Melanocyte of skin (primary cell): Measurements from ENCODE around the gene KDM4E. TPM values are rescaled to one million over a fixed set of nuclear protein-coding genes. Genes with fewer than 3 reads are reported as not detected.

Source experiments
- total RNA-seq, 2 donors: library from RNA; depleted of rRNA; stranded (reverse); fragments of >200 nt; gene quantifications; 2 replicates each; pipeline ENCODE4 v1.2.3, GENCODE V29; 2012

Gene KDM4E
- not detected for total RNA-seq

GRCh38 chr11:95024958-95025357 lies at the start of gene KDM4E:
TSS of gene KDM4E (plus strand) at chr11:95025258. CDS start at chr11:95025558, 300 bp downstream.

GRCh38 chr11:95049122-95049521 lies 24.1 kb downstream of the KDM4E start, which contains the start of gene KDM4F:
TSS of gene KDM4F (plus strand) at chr11:95049422.

GRCh38 chr11:95066716-95067038 lies 41.6 kb downstream of the KDM4E start, which contains the start of gene SRSF8:
TSS of gene SRSF8 (plus strand) at chr11:95066919. CDS start at chr11:95067227, 308 bp downstream.

Other genes starting within 250 kb of the KDM4E start
- gene CWC15, start 51.7 kb upstream of the KDM4E start, total RNA-seq = 10 to 100 TPM; 29.9 to 31.3 TPM
- gene KDM4D, start 51.5 kb upstream of the KDM4E start, total RNA-seq = 1 to 10 TPM; 2.3 to 2.8 TPM
- not detected for gene KDM4F, start 24.2 kb downstream of the KDM4E start, total RNA-seq
- 10 to 100 TPM; 25.5 to 33.3 TPM for gene SRSF8, start 41.7 kb downstream of the KDM4E start, total RNA-seq
- gene ENDOD1, start 64.6 kb downstream of the KDM4E start, total RNA-seq = 10 to 100 TPM; 67.3 to 73.3 TPM
- 10 to 100 TPM; 21.3 to 25.0 TPM for gene SESN3, start 205.9 kb downstream of the KDM4E start, total RNA-seq